Large intestine (tissue), 3 donors: ENCODE results near the gene BMP7. TPM values are rescaled to one million over a fixed set of nuclear protein-coding genes. Genes with fewer than 3 reads are reported as not detected.

Experiments
- DNase-seq, 2 donors: peaks; one replicate each; pipeline versions ENCODE4 v3.0.0 to v3.0.0-alpha.2; 2013
- H3K27ac ChIP-seq: one replicate; pipeline ENCODE4 v1.5.1; 2013; ENCODE audit warnings: low read length
- H3K27me3 ChIP-seq: 2 replicates; pipeline ENCODE4 v1.6.1; 2013; ENCODE audit warnings: low read length; ENCODE audit not compliant: control insufficient read depth, insufficient read depth
- H3K36me3 ChIP-seq: 2 replicates; pipeline ENCODE4 v1.6.1; 2013; ENCODE audit warnings: low read length; ENCODE audit not compliant: control insufficient read depth, insufficient read depth
- H3K4me1 ChIP-seq: one replicate; pipeline ENCODE4 v1.6.1; 2013; ENCODE audit warnings: low read length; ENCODE audit not compliant: control insufficient read depth, insufficient read depth
- H3K4me3 ChIP-seq: one replicate; pipeline ENCODE4 v1.5.1; 2013; ENCODE audit warnings: low read length
- H3K9me3 ChIP-seq: one replicate; pipeline ENCODE4 v1.6.1; 2013; ENCODE audit warnings: mild to moderate bottlenecking, low read depth, low read length, moderate library complexity; ENCODE audit not compliant: control insufficient read depth
- WGBS: methylation state at CpG from one replicate; pipeline ENCODE4 v1.1.5; 2013; ENCODE audit warnings: low lambda C conversion rate; ENCODE audit not compliant: insufficient coverage; 5-methylcytosine and 5-hydroxymethylcytosine counted together
- polyA plus RNA-seq: library from polyadenylated mRNA; unstranded; fragments of 120-200 nt; gene quantifications from one replicate; pipeline ENCODE4 v1.2.1, GENCODE V29; 2013

BMP7 gene
- polyA plus RNA-seq, 1 donor, result 3.0 TPM

DNA sequence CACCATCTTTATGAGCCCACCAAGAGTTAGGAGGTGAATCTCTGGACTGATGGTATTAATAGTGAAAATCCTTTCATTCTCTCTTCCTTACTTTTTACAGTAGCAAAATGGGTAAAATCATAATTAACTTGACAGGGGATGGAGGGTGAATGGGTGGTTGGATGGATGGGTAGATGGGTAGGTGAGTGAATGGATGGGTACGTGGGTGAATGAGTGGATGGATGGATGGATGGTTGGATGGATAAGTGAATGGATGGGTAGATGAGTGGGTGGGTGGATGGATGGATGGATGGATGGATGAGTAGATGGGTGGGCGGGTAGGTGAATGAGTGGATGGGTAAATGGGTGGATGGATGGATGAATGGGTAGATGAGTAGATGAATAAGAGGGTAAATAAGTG lies 63.2 kb downstream of the BMP7 start:
- no peak overlapping the region for H3K27ac ChIP-seq
- no peak for DNase-seq
- H3K4me3 ChIP-seq, result no peak overlapping the region
- no peaks in the 10 kb centered on the region for H3K9me3 ChIP-seq
- no peaks in the 10 kb centered on the region for H3K36me3 ChIP-seq
- no peaks in the 10 kb centered on the region for H3K27me3 ChIP-seq
- peaks cover 6% of the 10 kb centered on the region for H3K4me1 ChIP-seq
- 100% methylated on average over 2 of the region's 2 CpGs for WGBS

DNA sequence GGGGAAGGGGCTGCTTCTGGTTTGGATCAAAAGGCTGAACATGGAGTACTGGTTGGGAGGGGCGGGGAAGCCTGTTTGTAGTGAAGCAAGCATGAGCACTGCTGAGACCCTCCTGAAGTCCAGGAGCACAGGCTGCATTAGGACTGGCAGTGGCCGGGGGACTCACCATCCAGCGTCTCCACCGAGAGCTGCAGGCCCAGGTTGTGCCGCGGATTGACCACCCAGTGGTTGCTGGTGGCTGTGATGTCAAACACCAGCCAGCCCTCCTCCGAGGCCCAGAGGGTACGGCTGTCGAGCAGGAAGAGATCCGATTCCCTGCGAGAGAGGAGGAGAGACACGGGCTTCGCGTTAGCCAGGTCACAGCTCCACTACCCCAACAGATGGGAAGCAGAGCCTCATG lies 64.1 kb downstream of the BMP7 start:
- H3K36me3 ChIP-seq, result no peaks in the 10 kb centered on the region
- whole genome bisulfite sequencing, result no CpG with 5 or more reads among the region's 14 CpGs

DNA sequence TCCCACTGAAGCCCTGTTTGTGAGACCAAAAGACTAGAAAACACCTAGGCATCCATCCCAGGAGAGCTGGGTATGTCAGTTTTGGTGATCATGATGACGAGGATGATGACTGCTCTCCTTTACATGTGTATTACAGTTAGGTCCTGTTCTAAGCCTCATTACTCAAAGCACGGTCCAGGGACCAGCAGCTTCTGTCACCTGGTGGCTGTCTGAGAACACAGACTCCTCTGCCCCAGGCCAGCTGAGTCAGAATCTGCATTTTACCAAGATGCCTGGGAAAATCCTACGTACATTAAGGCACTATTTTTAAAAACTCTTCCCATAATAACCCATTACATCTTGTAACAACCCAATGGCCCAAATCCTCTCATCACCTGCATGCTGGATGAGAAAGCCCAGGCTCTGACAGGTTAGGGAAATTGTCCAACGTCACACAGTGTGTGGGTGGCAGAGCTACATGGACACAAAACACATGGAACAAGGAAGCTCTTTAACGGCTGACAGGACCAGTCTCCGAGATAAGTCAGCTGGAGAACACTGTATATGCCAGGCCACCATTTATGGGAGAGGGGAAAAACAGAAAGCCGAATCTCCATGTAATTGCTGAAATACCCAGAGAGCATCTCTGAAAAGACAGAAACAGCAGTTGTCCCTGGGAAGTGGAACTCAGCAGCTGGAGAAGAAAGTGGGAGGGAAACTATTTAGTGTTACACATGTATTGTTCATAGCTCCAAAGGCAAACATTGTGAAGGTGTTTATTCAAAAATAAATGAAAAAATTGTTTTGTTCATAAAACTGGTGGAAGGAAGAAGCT lies 65.4 kb downstream of the BMP7 start:
- Histone ChIP-seq H3K36me3 (no peaks in the 10 kb centered on the region), H3K4me1 (peaks cover 4% of the 10 kb centered on the region), H3K27me3 (no peaks in the 10 kb centered on the region), H3K9me3 (no peaks in the 10 kb centered on the region), H3K27ac (no peak overlapping the region), H3K4me3 (no peak overlapping the region)
- no peak for DNase-seq
- WGBS, result no CpG with 5 or more reads among the region's 7 CpGs

More for the DNA sequence above, 64.1 kb downstream of the BMP7 start:
- no peak overlapping the region for H3K4me3 ChIP-seq
- no peaks in the 10 kb centered on the region for H3K9me3 ChIP-seq
- no peak for DNase-seq
- no peak overlapping the region for H3K27ac ChIP-seq
- no peaks in the 10 kb centered on the region for H3K27me3 ChIP-seq
- H3K4me1 ChIP-seq, result peaks cover 6% of the 10 kb centered on the region

DNA sequence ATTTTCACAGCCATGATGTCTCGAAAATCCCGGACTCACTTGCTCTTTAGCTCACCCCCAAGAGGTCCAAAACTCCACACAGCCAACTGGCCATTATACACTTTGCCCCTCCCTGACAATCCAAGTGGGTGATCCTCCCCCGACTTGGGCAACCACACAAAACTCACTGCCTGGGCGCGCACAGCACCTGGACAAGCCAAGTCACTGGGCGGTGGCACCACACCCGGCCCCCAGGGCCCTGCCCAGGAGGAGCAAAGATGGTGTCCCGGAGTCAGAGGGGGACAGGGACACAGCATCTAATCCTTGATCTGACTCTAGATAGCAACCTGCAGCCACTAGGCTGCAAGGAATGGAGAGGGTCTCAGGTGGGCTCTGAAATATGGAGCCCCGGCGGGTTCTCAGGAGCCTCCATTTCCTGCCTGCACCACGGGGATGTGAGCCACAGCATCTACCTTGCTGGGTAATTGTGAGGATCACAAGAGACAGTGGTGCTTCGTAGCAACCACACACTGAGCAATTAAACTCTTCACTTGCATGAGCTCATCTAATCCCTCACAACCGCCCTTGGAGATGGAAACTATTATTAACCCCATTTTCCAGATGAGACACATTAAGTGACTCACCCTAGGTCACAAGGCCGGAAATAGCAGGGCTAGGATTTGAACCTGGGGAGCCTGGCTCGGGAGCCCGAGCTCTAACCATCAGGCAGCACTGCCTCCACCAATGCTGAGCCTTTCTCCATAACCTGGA lies 66.6 kb downstream of the BMP7 start:
- no CpG with 5 or more reads among the region's 16 CpGs for WGBS
- Histone ChIP-seq H3K27ac (no peak overlapping the region), H3K27me3 (no peaks in the 10 kb centered on the region)

DNA sequence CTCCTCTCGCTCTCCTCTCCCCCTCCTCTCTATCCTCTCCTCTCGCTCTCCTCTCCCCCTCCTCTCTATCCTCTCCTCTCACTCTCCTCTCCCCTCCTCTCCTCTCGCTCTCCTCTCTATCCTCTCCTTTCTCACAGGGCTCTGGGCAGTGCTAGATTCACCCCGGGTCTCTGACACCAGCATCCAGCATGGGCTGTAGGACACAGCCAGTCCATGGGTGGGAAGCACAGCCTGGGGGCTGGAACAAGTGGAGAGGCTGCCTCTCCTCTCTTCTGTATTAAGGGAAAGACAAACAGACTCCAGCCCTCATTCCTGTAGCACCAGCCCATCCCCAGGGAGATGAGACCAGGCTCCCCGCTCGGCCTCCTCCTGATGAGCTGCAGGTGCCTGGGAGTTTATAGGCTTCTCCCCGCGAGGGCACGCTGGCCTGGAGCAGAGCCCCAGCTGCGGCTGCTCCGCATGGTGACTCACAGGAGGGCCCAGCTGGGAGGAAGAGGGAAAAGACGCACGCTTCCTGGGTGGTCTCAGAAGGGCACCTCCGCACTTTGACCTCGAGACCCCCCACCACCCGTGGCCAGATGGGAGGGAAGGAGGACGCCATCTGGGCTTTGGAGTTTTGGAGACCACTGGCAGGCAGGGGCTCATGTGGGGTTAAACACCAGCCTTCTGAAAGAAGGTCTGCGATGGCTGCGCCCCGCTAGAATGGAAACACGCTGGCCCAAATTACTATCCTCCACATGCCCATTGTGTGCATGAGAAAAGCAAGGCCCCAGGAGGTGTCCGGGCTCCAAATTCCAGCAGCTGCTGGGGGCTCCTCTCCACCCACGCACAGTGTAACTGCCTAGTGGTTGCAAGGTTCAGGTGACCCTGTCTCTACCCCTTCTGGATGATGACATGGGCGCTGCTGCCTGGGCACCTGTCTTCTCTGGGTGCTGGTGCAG lies 68.0 kb downstream of the BMP7 start:
- no peak for DNase-seq
- Histone ChIP-seq H3K27me3 (no peaks in the 10 kb centered on the region), H3K36me3 (no peaks in the 10 kb centered on the region), H3K27ac (no peak overlapping the region), H3K4me1 (no peaks in the 10 kb centered on the region), H3K9me3 (no peaks in the 10 kb centered on the region), H3K4me3 (no peak overlapping the region)
- WGBS, result 77% methylated on average over 2 of the region's 24 CpGs

More for the DNA sequence above, 66.6 kb downstream of the BMP7 start:
- Histone ChIP-seq H3K36me3 (no peaks in the 10 kb centered on the region), H3K4me1 (no peaks in the 10 kb centered on the region), H3K4me3 (no peak overlapping the region), H3K9me3 (no peaks in the 10 kb centered on the region)
- DNase-seq, result no peak

DNA sequence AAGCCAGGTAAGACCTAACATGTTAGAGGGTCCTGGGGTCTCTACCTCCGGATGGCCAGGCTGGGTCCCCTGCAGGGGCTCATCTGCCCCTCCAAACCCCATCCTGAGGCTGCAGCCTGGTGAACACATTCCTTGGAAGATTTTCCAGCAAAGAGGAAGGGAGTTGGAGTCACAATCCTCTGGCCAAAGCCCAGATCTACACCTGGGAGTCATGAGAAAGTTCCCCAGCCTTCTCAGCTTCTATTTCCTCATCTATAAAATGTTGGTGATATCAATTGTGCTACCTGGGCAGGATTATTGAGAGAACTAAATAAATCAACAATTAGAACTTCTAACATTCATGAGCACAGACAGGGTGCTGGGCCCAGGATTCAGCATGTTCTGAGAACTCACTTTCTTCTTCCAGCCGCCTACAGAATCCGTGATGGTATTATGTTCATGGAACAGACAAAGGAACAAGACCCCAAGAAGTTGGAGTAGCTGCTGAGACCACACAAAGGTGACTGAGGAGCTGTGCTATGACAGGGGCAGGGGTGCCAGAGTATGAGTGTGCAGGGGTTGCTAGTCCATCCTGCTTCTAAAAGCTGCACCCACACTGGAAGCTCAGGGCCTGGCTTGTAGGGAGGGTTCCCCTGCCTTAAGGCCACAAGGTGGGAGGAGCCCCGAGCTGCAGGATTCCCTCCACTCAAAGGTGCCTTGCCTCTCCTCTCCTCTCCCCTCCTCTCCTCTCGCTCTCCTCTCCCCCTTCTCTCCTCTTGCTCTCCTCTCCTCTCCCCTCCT lies 68.9 kb downstream of the BMP7 start:
- Histone ChIP-seq H3K9me3 (no peaks in the 10 kb centered on the region), H3K36me3 (no peaks in the 10 kb centered on the region), H3K27ac (no peak overlapping the region), H3K27me3 (no peaks in the 10 kb centered on the region), H3K4me1 (no peaks in the 10 kb centered on the region), H3K4me3 (no peak overlapping the region)
- DNase-seq, result no peak
- WGBS, result 29% methylated on average over 1 of the region's 5 CpGs

DNA sequence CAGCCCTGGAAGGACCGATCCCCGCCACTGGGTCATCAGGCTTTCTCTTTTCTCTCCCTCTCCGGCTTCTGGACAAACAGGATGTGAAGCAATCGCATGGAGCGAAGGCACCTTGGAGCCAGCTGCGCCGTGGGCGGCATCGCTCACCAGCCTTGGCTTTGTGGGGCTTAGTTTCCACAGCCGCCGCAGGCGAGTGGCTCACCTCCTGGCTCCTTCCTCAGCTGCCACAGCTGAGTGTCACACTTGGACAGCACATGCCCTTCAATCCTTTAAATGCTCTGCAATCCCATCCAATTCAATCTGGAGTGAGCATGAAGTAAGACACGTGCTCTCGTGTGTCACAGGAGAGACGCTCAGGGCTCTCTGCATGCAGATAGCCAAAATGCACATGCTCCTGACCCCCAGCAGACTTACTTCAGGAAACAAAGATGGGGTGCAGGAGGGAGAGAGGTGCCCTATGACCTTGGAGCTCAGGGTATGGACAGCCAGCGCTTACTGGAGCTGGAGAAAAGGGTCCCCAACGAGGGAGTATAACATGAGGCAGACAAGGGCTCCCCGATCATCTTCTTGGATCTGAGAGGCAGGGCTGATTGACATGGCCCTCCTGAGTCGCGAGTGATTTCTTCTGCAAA lies 70.9 kb downstream of the BMP7 start:
- Histone ChIP-seq H3K4me3 (no peak overlapping the region), H3K27ac (no peak overlapping the region), H3K9me3 (no peaks in the 10 kb centered on the region), H3K4me1 (no peaks in the 10 kb centered on the region), H3K27me3 (no peaks in the 10 kb centered on the region), H3K36me3 (no peaks in the 10 kb centered on the region)
- DNase-seq, result no peak
- no CpG with 5 or more reads among the region's 20 CpGs for WGBS

DNA sequence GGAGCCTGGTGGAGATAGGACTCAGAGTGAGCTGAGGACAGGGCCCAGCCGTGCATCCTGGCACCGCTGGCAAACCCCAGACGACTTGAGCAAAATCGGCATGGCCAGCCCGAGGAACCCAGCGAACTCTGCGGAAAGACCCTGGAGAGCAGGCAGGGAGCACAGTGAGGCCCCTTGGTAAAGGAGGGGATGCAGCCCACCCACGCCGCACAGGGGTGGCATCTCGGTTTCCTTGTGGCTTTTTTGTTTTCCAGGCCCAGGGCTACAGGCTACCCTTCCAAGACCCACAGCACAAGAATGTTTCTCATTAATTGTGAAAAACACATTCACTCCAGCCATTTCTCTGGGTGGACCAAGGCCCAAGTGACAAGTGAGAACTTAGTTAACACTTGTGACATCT lies 71.4 kb downstream of the BMP7 start:
- no peak overlapping the region for H3K4me3 ChIP-seq
- no CpG with 5 or more reads among the region's 10 CpGs for WGBS
- no peak overlapping the region for H3K27ac ChIP-seq
- no peak for DNase-seq
- no peaks in the 10 kb centered on the region for H3K9me3 ChIP-seq
- no peaks in the 10 kb centered on the region for H3K27me3 ChIP-seq
- H3K36me3 ChIP-seq, result no peaks in the 10 kb centered on the region
- no peaks in the 10 kb centered on the region for H3K4me1 ChIP-seq

DNA sequence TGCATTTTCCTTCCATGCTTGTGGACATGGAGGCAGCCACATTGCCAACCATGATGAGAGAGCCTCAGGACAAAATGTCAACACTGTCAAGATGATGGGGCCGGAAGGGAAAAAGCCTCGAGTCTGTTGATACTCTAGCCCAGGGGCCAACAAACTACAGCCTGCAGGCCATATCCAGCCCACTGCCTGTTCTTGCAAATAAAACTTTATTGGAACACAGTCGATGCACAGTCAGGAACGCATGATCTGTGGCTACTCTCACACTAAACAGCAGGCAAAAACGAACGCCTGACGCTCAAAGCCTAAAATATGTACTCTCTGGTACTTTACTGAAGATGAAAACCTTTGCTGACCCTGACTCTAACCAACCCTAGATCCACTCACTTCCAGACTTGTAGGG lies 72.3 kb downstream of the BMP7 start:
- Histone ChIP-seq H3K36me3 (no peaks in the 10 kb centered on the region), H3K9me3 (no peaks in the 10 kb centered on the region), H3K27ac (no peak overlapping the region), H3K27me3 (no peaks in the 10 kb centered on the region), H3K4me3 (no peak overlapping the region), H3K4me1 (no peaks in the 10 kb centered on the region)
- WGBS, result 100% methylated on average over 1 of the region's 7 CpGs
- no peak for DNase-seq
